Measurements from ENCODE around the gene OR6N2.

The OR6N2 gene

DNA sequence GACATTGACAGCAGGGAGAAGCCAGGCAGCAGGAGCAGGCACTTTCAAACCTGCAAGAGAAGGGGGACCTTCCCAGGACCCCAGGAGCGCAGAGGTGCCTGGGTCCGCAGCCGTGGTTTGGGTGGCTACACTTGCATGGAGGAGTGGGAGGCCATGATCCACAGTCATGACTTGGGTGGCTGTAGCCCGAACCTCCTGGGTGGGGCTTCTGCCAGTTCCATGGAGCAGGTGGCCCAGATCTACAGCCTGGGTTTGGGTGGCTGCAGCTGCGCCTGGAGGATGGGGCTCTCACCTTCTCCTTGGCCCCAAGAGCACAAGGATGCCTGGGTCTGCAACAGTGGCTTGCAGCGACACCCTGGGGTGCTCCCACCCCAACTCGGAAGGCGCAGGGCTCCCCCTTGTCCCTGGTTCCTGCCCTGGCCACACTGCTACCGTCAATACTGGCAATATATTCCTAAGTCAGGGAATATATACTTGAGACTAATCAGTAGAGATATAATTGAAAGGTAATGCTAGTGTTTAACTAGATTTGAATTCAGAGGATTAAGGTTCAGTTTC, 28.8 kb downstream of the OR6N2 start:
- DNase-seq = no peak

DNA sequence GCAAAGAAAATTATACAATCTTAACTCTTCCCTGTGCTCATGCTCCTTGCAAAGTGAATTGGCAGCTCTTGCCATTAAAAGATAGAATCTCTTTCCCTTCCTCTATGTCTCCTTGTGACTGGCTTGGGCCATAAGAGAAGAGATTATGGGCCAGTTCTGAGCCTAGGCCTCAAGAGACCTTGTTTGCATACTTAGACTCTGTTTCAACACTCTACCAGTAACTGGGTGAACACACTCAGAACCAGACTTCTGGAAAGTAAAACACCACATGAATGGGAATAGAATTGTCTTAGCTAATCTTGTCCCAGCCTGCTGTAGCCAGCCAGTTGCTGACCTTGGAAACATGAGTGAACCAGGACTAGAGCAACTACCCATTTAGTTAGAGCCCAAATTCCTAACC, 45.2 kb downstream of the OR6N2 start:
- no peak for DNase-seq

DNA sequence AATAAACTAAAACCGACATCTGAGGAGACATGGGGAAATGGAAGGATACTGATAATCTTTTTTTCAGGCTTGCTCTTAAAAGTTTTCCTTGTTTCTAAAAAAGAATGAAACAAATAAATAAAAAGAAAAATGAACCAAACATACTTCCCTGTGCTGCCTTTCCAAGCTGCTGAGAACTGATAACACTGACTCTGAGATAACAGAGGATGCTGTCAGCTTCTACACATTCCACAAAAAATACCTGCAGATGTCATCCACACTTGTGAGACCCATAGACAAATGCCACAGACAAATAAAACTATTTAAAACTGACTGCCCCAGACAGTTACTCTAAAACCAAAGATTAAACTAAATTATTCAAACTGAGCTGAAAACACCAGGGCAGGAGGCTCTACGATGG, 48.5 kb downstream of the OR6N2 start:
- no peak for DNase-seq

DNA sequence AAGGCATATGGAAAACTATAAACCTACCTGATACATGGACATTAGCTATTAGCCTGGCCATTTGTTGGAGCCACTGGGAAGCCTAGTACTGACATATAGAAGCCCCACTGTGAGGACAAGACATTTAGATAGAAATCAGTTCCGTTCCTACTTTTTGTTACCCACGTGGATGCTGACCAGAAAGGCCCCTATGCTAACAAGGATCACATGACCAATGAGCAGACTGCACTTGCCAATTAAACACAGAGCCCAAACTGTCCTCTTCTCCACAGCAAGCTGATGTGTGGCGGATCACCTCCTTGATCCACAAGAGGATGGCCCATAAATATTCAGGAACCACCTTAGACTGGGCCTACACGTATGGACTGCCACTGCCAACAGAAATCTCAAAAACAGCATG, 49.3 kb downstream of the OR6N2 start:
- DNase-seq = no peak

DNA sequence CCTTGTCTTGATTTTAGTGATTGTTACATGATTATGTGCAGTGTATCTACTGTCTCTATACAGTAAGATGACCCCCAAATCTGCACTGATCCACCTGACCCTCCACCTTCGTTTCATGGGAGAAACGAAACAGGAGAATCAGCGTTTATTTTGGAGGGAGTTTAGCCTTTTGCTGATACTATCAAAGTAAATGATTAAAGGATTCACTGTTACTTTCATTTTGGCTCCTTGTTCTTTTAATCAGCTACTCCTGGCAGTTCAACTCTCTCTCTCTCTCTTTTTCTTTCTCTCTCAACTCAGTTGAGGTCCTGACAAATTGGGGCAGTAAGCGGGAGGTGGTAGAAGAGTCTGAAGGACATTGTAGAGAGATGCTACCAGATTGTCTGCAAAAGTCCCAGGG, 50.6 kb downstream of the OR6N2 start:
- no peak for DNase-seq

DNA sequence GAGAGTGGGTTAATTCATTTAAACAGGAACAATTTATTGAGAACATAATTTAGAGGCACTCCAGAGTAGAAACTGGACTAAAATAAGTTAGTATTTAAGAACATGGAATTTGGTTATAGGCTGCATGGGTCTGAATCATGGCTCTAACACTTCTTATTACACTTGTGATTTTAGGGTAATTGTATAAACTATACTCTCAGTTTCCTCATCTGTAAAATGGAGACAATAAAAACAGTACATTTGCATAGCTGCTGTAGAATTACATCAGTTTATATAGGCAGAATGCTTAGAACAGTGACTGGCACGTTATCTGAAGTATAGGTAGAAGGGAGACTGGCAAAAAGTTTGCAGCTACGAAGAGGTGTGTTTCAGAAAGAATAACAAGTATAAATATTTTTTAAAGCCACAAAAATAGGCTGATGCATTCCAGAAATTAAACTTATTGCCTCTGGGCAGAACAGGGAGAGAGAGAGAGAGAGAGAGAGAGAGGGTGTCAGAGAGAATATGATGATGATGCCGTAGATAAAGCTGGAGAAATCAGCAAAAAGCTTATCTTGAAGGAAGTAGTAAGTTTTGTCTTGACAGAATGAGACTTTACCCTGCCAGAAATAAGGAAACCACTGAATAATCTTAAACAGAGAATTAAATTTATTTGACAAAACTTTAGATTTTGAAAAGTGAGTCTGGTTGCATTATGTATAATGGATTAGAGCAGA, 52.3 kb downstream of the OR6N2 start:
- no peak for DNase-seq

DNA sequence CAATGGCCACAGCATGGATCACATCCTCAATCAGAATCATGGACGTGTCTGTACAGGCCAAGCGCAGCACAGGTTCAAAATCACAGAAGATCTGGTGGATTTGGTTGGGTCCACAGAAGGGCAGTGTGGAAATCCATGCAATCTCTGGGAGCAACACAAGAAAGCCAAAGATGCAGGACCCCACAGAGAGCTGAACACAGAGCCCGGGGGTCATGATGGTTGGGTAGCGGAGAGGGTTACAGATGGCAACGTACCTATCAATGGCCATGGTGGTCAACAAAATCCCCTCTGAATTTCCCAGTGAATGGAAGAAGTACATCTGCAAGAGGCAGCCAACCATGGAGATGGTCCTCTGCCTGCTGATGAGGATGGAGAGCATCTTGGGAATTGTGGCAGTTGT, 56.6 kb downstream of the OR6N2 start:
- no peak for DNase-seq
